Caco-2 (cell line): ENCODE results near the gene PROCR. TPM values are rescaled to one million over a fixed set of nuclear protein-coding genes. Genes with fewer than 3 reads are reported as not detected.

ENCODE experiments used
- BruUV-seq: library from RNA; stranded (reverse); fragments of 400-500 nt; replicated peaks from 2 replicates; lab custom pipeline; 2021; lab: Mats Ljungman, UMichigan
- CTCF ChIA-PET: fragments of 300-600 bp; sonication (Branson Sonifier 250); formaldehyde crosslinking; loops from one replicate; lab custom pipeline; 2022; ENCODE audit warnings: antibody characterized with exemption; lab: Charles Lee
- POLR2A ChIA-PET: fragments of 300-600 bp; sonication (Branson Sonifier 250); formaldehyde crosslinking; loops from one replicate; lab custom pipeline; 2022; ENCODE audit warnings: antibody characterized with exemption; lab: Charles Lee
- DNase-seq, 2 experiments: peaks; one replicate each; pipeline versions ENCODE4 v3.0.0 to v3.0.0-alpha.2; 2020 to 2022
- H3K27me3 ChIP-seq: replicated peaks from 2 replicates; pipeline ENCODE4 v1.6.0; 2011; ENCODE audit warnings: low read length; ENCODE audit not compliant: control insufficient read depth, insufficient read depth
- H3K36me3 ChIP-seq: 2 replicates; pipeline ENCODE4 v1.5.1; 2011; ENCODE audit warnings: low read length; ENCODE audit not compliant: control insufficient read depth, insufficient read depth
- H3K4me1 ChIP-seq: fragments of 250-450 bp; sonication (Bioruptor Pico); 2 replicates; pipeline ENCODE4 v1.5.1; 2020; ENCODE audit warnings: mild to moderate bottlenecking
- H3K4me3 ChIP-seq: 2 replicates; pipeline ENCODE4 v1.5.1; 2011; ENCODE audit warnings: low read depth, mild to moderate bottlenecking, control low read depth, low read length
- H3K9me3 ChIP-seq: fragments of 250-450 bp; sonication (Bioruptor Pico); 2 replicates; pipeline ENCODE4 v1.5.1; 2020; ENCODE audit warnings: mild to moderate bottlenecking, moderate library complexity
- H3K27ac Mint-ChIP-seq: one replicate; pipeline ENCODE4 v1.8.0; 2022; ENCODE audit warnings: mixed read lengths; ENCODE audit not compliant: unreplicated experiment
- H3K27me3 Mint-ChIP-seq: one replicate; pipeline ENCODE4 v1.8.0; 2022; ENCODE audit warnings: mixed read lengths; ENCODE audit not compliant: insufficient read depth, unreplicated experiment
- H3K36me3 Mint-ChIP-seq: one replicate; pipeline ENCODE4 v1.8.0; 2022; ENCODE audit warnings: mild to moderate bottlenecking, mixed read lengths; ENCODE audit not compliant: insufficient read depth, unreplicated experiment
- H3K4me1 Mint-ChIP-seq: one replicate; pipeline ENCODE4 v1.8.0; 2022; ENCODE audit warnings: low read depth, mixed read lengths; ENCODE audit not compliant: unreplicated experiment
- H3K4me3 Mint-ChIP-seq: one replicate; pipeline ENCODE4 v1.8.0; 2022; ENCODE audit warnings: mild to moderate bottlenecking, moderate library complexity, mixed read lengths; ENCODE audit not compliant: unreplicated experiment
- H3K9me3 Mint-ChIP-seq: one replicate; pipeline ENCODE4 v1.8.0; 2022; ENCODE audit warnings: mixed read lengths; ENCODE audit not compliant: unreplicated experiment
- intact Hi-C: fragments of 100-400 bp; cut with micrococcal nuclease; formaldehyde crosslinking; loops from one replicate; pipeline ENCODE4 v1.10.0; 2022; ENCODE audit not compliant: unreplicated experiment
- total RNA-seq: library from RNA; stranded (reverse); gene quantifications from 2 replicates; pipeline ENCODE4 v1.2.3, GENCODE V29; 2022
- TF ChIP-seq, protein P1 (sequence below), 2 experiments: fragments of 200-600 bp in 1 of 2; IDR thresholded peaks; 1 replicate in 1 of 2; 2 replicates in 1 of 2; pipeline versions ENCODE4 v1.5.1 to v1.8.0; 2011 to 2022; ENCODE audit warnings: antibody characterized with exemption in 1 of 2, control low read depth in 1 of 2, inconsistent platforms in 1 of 2, low read depth in 1 of 2, low read length in 1 of 2, mild to moderate bottlenecking in 1 of 2, moderate library complexity in 1 of 2; ENCODE audit not compliant: insufficient read depth in 1 of 2, severe bottlenecking in 1 of 2, unreplicated experiment in 1 of 2

The PROCR gene
- total RNA-seq, 1 experiment from 2014 or later, result 4.0 TPM

- H3K9me3 ChIP-seq, result no peaks in the 10 kb centered on the region
- H3K4me1 ChIP-seq, result no peaks in the 10 kb centered on the region
- intact Hi-C loops, result no loop called here
- Mint-ChIP-seq H3K27ac (no peak overlapping the region), H3K4me1 (no peaks in the 10 kb centered on the region), H3K9me3 (no peaks in the 10 kb centered on the region), H3K36me3 (peaks cover 48% of the 10 kb centered on the region), H3K27me3 (no peaks in the 10 kb centered on the region), H3K4me3 (no peak overlapping the region)
- no TSS peak for BruUV-seq
- peaks cover 6% of the 10 kb centered on the region for H3K36me3 ChIP-seq
- ChIA-PET CTCF (interaction anchor here (0.5 to 0.8 kb wide), 2 partner anchors 11 to 46 kb away, joined by 3 to 4 read pairs; partner anchors contain the start of gene EDEM2), POLR2A (interaction anchor here (1.0 kb wide), 1 partner anchor 11 kb away, joined by 3 read pairs; the partner anchor contains the start of gene EDEM2)
- peak in 1 of 2 experiments; percentile 37 for DNase-seq
- H3K27me3 ChIP-seq, result no peaks in the 10 kb centered on the region
- H3K4me3 ChIP-seq, result no peak overlapping the region
- TF ChIP-seq, protein P1, sequence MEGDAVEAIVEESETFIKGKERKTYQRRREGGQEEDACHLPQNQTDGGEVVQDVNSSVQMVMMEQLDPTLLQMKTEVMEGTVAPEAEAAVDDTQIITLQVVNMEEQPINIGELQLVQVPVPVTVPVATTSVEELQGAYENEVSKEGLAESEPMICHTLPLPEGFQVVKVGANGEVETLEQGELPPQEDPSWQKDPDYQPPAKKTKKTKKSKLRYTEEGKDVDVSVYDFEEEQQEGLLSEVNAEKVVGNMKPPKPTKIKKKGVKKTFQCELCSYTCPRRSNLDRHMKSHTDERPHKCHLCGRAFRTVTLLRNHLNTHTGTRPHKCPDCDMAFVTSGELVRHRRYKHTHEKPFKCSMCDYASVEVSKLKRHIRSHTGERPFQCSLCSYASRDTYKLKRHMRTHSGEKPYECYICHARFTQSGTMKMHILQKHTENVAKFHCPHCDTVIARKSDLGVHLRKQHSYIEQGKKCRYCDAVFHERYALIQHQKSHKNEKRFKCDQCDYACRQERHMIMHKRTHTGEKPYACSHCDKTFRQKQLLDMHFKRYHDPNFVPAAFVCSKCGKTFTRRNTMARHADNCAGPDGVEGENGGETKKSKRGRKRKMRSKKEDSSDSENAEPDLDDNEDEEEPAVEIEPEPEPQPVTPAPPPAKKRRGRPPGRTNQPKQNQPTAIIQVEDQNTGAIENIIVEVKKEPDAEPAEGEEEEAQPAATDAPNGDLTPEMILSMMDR (IDR thresholded peaks at IDR 0.05; ENCODE audit: insufficient read depth in 1 of 2, low read depth in 1 of 2, low read length in 1 of 2, severe bottlenecking in 1 of 2, unreplicated experiment in 1 of 2), result no peak
These were observed 35.8 kb upstream of the PROCR start for GRCh38 chr20:35135867-35136586.

GRCh38 chr20:35144694-35145093 is 27.2 kb upstream of the PROCR start:
- no peak overlapping the region for H3K4me3 ChIP-seq
- H3K4me3 Mint-ChIP-seq, result no peak overlapping the region
- no peaks in the 10 kb centered on the region for H3K27me3 ChIP-seq
- ChIA-PET POLR2A (interaction anchor here (0.5 to 3.6 kb wide), 11 partner anchors 16 to 627 kb away, joined by 3 to 119 read pairs (median 4); partner anchors contain the start of gene PHF20), CTCF (interaction anchor here (0.5 to 7.1 kb wide), 63 partner anchors 11 to 638 kb away, joined by 3 to 354 read pairs (median 4); partner anchors contain the start of genes ACSS2, CEP250, EIF6 and MMP24)
- H3K36me3 ChIP-seq, result no peaks in the 10 kb centered on the region
- BruUV-seq, result no TSS peak
- peaks cover 34% of the 10 kb centered on the region for H3K4me1 Mint-ChIP-seq
- H3K9me3 ChIP-seq, result no peaks in the 10 kb centered on the region
- H3K4me1 ChIP-seq, result peaks cover 20% of the 10 kb centered on the region
- peaks cover 26% of the 10 kb centered on the region for H3K36me3 Mint-ChIP-seq
- TF ChIP-seq, protein P1 (IDR thresholded peaks at IDR 0.05; ENCODE audit: insufficient read depth in 1 of 2, low read depth in 1 of 2, low read length in 1 of 2, severe bottlenecking in 1 of 2, unreplicated experiment in 1 of 2), result no peak
- no peaks in the 10 kb centered on the region for H3K9me3 Mint-ChIP-seq
- peak in 1 of 2 experiments; percentile 8 for DNase-seq
- no peaks in the 10 kb centered on the region for H3K27me3 Mint-ChIP-seq
- H3K27ac Mint-ChIP-seq, result no peak overlapping the region
- intact Hi-C loops, result loop anchor here (1.0 to 5.0 kb wide), 4 partner anchors 64 to 312 kb away; no protein-coding TSS in a partner anchor

DNA sequence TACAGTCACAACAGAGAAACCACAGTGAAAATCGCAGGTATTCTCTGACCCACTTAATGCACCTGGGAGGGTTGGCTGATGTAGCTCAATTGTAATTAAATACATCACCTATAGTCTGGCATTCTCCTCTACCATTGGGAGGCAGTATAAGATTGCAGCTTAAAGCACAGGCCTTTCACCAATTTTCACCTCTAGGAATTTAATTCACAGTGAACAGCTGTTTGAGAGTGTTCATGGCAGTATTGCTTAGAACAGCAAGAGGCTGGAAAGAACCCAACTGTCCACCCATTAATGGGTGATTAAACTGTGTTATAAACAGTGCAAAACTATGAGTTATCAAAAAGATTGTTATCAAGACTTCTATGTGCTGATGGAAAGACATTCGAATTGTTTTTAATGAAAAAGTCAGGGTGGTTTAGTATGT is 26.7 kb upstream of the PROCR start:
- Mint-ChIP-seq H3K4me3 (peak overlapping the region; percentile 63), H3K27me3 (no peaks in the 10 kb centered on the region), H3K27ac (no peak overlapping the region), H3K9me3 (no peaks in the 10 kb centered on the region), H3K4me1 (peaks cover 34% of the 10 kb centered on the region), H3K36me3 (peaks cover 21% of the 10 kb centered on the region)
- intact Hi-C loops, result loop anchor here (1.0 to 5.0 kb wide), 4 partner anchors 63 to 313 kb away; no protein-coding TSS in a partner anchor
- no TSS peak for BruUV-seq
- H3K36me3 ChIP-seq, result no peaks in the 10 kb centered on the region
- H3K4me3 ChIP-seq, result no peak overlapping the region
- no peaks in the 10 kb centered on the region for H3K9me3 ChIP-seq
- ChIA-PET CTCF (interaction anchor here (0.6 to 7.1 kb wide), 63 partner anchors 11 to 874 kb away, joined by 3 to 354 read pairs (median 4); partner anchors contain the start of genes ACSS2, CEP250, EIF6 and MMP24), POLR2A (interaction anchor here (0.5 to 3.6 kb wide), 12 partner anchors 17 to 627 kb away, joined by 3 to 119 read pairs (median 4); partner anchors contain the start of gene PHF20)
- TF ChIP-seq, protein P1 (IDR thresholded peaks at IDR 0.05; ENCODE audit: insufficient read depth in 1 of 2, low read depth in 1 of 2, low read length in 1 of 2, severe bottlenecking in 1 of 2, unreplicated experiment in 1 of 2), result peak; percentile 87 to 92
- peak; percentile 58 to 76 for DNase-seq
- H3K27me3 ChIP-seq, result no peaks in the 10 kb centered on the region
- peaks cover 20% of the 10 kb centered on the region for H3K4me1 ChIP-seq
